Hindlimb muscle (tissue), 1 donor: ENCODE measurements around the gene HPN. TPM values are rescaled to one million over a fixed set of nuclear protein-coding genes. Genes with fewer than 3 reads are reported as not detected.
"Not testable (repeated sequence)": the region's sequence is repeated elsewhere in the genome, so short reads cannot be mapped to it uniquely, and the experiment has no call there.

ENCODE experiments used
- DNase-seq: peaks from one replicate; pipeline ENCODE4 v3.0.0-alpha.2; 2013
- polyA plus RNA-seq: library from polyadenylated mRNA; unstranded; fragments of 120-200 nt; gene quantifications from one replicate; pipeline ENCODE4 v1.2.1, GENCODE V29; 2013; ENCODE audit not compliant: insufficient read length

The HPN gene
- polyA plus RNA-seq: 0.36 TPM

- no peak for DNase-seq
Measured at GRCh38 chr19:35041548-35042055, at the start of gene HPN. Gene HPN (plus strand): TSS chr19:35041721. CDS start chr19:35042507, 786 bp downstream.

- DNase-seq: not testable (repeated sequence)
Measured at GRCh38 chr19:34992582-34992981, 48.9 kb upstream of the HPN start.

GRCh38 chr19:34994286-34994642, 47.3 kb upstream of the HPN start:
- no peak for DNase-seq

GRCh38 chr19:34994643-34995541, 46.6 kb upstream of the HPN start:
- DNase-seq: no peak

GRCh38 chr19:34995551-34995950, 46.0 kb upstream of the HPN start:
- DNase-seq: no peak

- DNase-seq: no peak
Measured at GRCh38 chr19:34997071-34997617, 44.4 kb upstream of the HPN start.

GRCh38 chr19:34998224-34998623, 43.3 kb upstream of the HPN start:
- DNase-seq: not testable (repeated sequence)

- no peak for DNase-seq
Measured at GRCh38 chr19:34998777-34999497, 42.6 kb upstream of the HPN start.

GRCh38 chr19:34999498-35000337, 41.8 kb upstream of the HPN start, which contains the start of gene GRAMD1A:
Gene GRAMD1A (plus strand): TSS chr19:35000323. CDS start chr19:35000479, 156 bp downstream.
- DNase-seq: peak; percentile 90

- DNase-seq: no peak
Measured at GRCh38 chr19:35000338-35000646, 41.2 kb upstream of the HPN start.

GRCh38 chr19:35000647-35001501, 40.6 kb upstream of the HPN start:
- peak; percentile 36 for DNase-seq

GRCh38 chr19:35002037-35002535, 39.4 kb upstream of the HPN start:
- no peak for DNase-seq

GRCh38 chr19:35004517-35005255, 36.8 kb upstream of the HPN start:
- no peak for DNase-seq

- no peak for DNase-seq
Measured at GRCh38 chr19:35005256-35005977, 36.1 kb upstream of the HPN start.

GRCh38 chr19:35006007-35006341, 35.5 kb upstream of the HPN start:
- not testable (repeated sequence) for DNase-seq

GRCh38 chr19:35006342-35006998, 35.1 kb upstream of the HPN start:
- no peak for DNase-seq

- no peak for DNase-seq
Measured at GRCh38 chr19:35006999-35007365, 34.5 kb upstream of the HPN start.

- DNase-seq: not testable (repeated sequence)
Measured at GRCh38 chr19:35007427-35007826, 34.1 kb upstream of the HPN start.

- DNase-seq: no peak
Measured at GRCh38 chr19:35008891-35009341, 32.6 kb upstream of the HPN start.
